Suprapubic skin (tissue), 4 donors: ENCODE results near the gene LAIR2. TPM values are rescaled to one million over a fixed set of nuclear protein-coding genes. Genes with fewer than 3 reads are reported as not detected.
"Not testable (repeated sequence)": the region's sequence is repeated elsewhere in the genome, so short reads cannot be mapped to it uniquely, and the experiment has no call there.

ENCODE experiments used
- DNase-seq, 2 donors: peaks; one replicate each; pipeline ENCODE4 v3.0.0-alpha.2; 2019; ENCODE audit warnings: low spot score in 2 of 2
- H3K27ac ChIP-seq: fragments of 200-600 bp; sonication (generic); one replicate; pipeline ENCODE4 v1.5.1; 2019
- H3K27me3 ChIP-seq: fragments of 200-600 bp; sonication (generic); one replicate; pipeline ENCODE4 v1.5.1; 2019
- H3K36me3 ChIP-seq: fragments of 200-600 bp; sonication (generic); one replicate; pipeline ENCODE4 v1.5.1; 2019
- H3K4me1 ChIP-seq: fragments of 200-600 bp; sonication (generic); one replicate; pipeline ENCODE4 v1.5.1; 2019
- H3K4me3 ChIP-seq: fragments of 200-600 bp; sonication (generic); one replicate; pipeline ENCODE4 v1.5.1; 2019; ENCODE audit warnings: mild to moderate bottlenecking
- H3K9me3 ChIP-seq: fragments of 200-600 bp; sonication (generic); one replicate; pipeline ENCODE4 v1.5.1; 2019
- EP300 ChIP-seq: sonication (generic); formaldehyde crosslinking; IDR thresholded peaks from one replicate; pipeline ENCODE4 v1.6.1; 2017; ENCODE audit warnings: antibody characterized with exemption
- POLR2A ChIP-seq, 2 donors: fragments of 450-650 bp; IDR thresholded peaks; one replicate each; pipeline ENCODE4 v1.6.1; 2017; ENCODE audit warnings: antibody characterized with exemption in 2 of 2, mild to moderate bottlenecking in 2 of 2, moderate library complexity in 2 of 2
- POLR2AphosphoS5 ChIP-seq, 3 donors: sonication (generic); formaldehyde crosslinking; IDR thresholded peaks; one replicate each; pipeline ENCODE4 v1.6.1; 2017; ENCODE audit warnings: antibody characterized with exemption in 3 of 3
- WGBS: methylation state at CpG from one replicate; pipeline ENCODE4 v1.1.5; 2018; 5-methylcytosine and 5-hydroxymethylcytosine counted together
- total RNA-seq, 4 donors: library from RNA; depleted of rRNA; stranded (reverse); fragments of >200 nt; gene quantifications; one replicate each; pipeline ENCODE4 v1.1.0, GENCODE V29; 2016
- TF ChIP-seq, protein P1 (sequence below), 2 donors: fragments of 200-600 bp in 1 of 2; fragments of 450-650 bp in 1 of 2; sonication (generic) in 1 of 2; IDR thresholded peaks; one replicate each; pipeline ENCODE4 v1.5.1; 2016 to 2019; ENCODE audit warnings: antibody characterized with exemption in 2 of 2, mild to moderate bottlenecking in 1 of 2, moderate library complexity in 1 of 2

LAIR2 gene
- total RNA-seq, 4 donors from 2014 or later = not detected

- Histone ChIP-seq H3K36me3 (peaks cover 43% of the 10 kb centered on the region), H3K27ac (peak overlapping the region; percentile 99), H3K4me3 (peak overlapping the region; percentile 77), H3K9me3 (no peaks in the 10 kb centered on the region), H3K4me1 (peaks cover 45% of the 10 kb centered on the region), H3K27me3 (no peaks in the 10 kb centered on the region)
- WGBS = no CpG with 5 or more reads among the region's 91 CpGs
- DNase-seq = peak; percentile 88 to 89
- TF ChIP-seq, protein P1, sequence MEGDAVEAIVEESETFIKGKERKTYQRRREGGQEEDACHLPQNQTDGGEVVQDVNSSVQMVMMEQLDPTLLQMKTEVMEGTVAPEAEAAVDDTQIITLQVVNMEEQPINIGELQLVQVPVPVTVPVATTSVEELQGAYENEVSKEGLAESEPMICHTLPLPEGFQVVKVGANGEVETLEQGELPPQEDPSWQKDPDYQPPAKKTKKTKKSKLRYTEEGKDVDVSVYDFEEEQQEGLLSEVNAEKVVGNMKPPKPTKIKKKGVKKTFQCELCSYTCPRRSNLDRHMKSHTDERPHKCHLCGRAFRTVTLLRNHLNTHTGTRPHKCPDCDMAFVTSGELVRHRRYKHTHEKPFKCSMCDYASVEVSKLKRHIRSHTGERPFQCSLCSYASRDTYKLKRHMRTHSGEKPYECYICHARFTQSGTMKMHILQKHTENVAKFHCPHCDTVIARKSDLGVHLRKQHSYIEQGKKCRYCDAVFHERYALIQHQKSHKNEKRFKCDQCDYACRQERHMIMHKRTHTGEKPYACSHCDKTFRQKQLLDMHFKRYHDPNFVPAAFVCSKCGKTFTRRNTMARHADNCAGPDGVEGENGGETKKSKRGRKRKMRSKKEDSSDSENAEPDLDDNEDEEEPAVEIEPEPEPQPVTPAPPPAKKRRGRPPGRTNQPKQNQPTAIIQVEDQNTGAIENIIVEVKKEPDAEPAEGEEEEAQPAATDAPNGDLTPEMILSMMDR (IDR thresholded peaks at IDR 0.05) = no peak
- no peak for TF ChIP-seq EP300
- TF ChIP-seq POLR2AphosphoS5 (IDR thresholded peaks at IDR 0.05) = peak; percentile 54 to 95 (median 78)
- TF ChIP-seq POLR2A (IDR thresholded peaks at IDR 0.05) = no peak
Measured at GRCh38 chr19:54462655-54463530, 39.7 kb upstream of the LAIR2 start.

DNA sequence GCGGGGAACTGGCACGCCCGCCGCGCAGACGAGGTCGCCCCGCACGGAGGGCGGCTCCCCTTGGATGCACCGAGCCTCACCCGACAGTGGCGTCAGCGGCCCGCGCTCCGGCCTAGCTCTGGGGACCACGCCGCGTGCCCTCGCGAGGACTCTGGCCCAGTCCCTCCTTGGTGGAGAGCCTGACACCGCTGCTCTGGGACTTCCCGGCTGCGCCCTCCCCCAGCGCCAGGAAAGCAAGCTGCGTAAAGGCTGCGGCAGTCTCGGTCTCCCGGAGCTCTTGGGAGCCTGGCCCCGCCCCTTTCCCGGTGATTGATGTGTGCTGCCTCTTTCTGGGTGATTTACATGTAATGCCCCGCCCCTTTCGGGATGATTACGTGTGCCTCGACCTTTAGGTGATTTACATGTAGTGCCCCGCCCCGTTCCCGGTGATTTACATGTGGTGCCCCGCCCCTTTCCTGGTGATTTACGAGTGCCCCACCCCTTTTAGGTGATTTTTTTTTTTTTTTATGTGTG lies 39.0 kb upstream of the LAIR2 start, which contains the start of gene LENG9:
Gene LENG9 (minus strand): TSS at position 248 of the 513 bp plus-strand sequence. CDS start 252 bp downstream, outside the sequence.
- Histone ChIP-seq H3K4me1 (peaks cover 45% of the 10 kb centered on the region), H3K4me3 (peak within 1 kb of the TSS; percentile 77), H3K9me3 (no peaks in the 10 kb centered on the region), H3K27me3 (no peaks in the 10 kb centered on the region), H3K36me3 (peaks cover 36% of the 10 kb centered on the region), H3K27ac (peak within 1 kb of the TSS; percentile 99)
- DNase-seq = peak; percentile 100
- 1% methylated on average over 31 of the region's 41 CpGs for WGBS
- peak; percentile 29 to 80 (median 78) for TF ChIP-seq POLR2AphosphoS5 (IDR thresholded peaks at IDR 0.05)
- no peak for TF ChIP-seq EP300
- peak; percentile 44 to 79 for TF ChIP-seq POLR2A (IDR thresholded peaks at IDR 0.05)

DNA sequence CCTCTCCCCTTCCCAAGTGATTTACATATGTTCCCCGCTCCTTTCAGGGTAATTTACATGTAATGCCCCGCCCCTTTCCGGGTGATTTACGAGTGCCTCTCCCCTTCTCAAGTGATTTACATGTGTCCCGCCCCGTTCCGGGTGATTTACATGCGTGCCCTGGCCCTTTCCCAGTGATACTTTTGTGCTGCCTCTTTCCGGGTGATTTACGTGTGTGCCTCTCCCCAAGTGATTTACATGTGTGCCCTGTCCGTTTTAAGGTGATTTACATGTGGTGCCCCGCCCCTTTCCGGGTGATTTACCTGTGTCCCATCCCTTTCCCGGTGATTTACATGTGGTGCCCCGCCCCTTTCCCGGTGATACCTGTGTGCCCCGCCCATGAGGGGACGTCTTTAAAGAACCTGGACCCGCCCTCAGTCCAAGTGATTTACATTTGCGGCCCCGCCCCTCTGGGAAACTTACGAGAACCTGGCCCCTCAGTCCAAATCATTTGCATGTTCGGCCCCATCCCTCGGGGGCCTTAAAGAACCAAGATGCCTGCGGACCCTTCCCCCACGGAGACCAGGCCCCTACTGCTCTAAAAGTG lies 38.5 kb upstream of the LAIR2 start:
- no peaks in the 10 kb centered on the region for H3K27me3 ChIP-seq
- H3K4me3 ChIP-seq = peak overlapping the region; percentile 77
- under 1% methylated on average over 21 of the region's 26 CpGs for WGBS
- TF ChIP-seq POLR2A (IDR thresholded peaks at IDR 0.05) (no peak), POLR2AphosphoS5 (IDR thresholded peaks at IDR 0.05) (no peak)
- H3K36me3 ChIP-seq = peaks cover 31% of the 10 kb centered on the region
- H3K4me1 ChIP-seq = peaks cover 48% of the 10 kb centered on the region
- peak overlapping the region; percentile 99 for H3K27ac ChIP-seq
- H3K9me3 ChIP-seq = no peaks in the 10 kb centered on the region
- peak; percentile 96 to 98 for DNase-seq

- H3K27ac ChIP-seq = peak overlapping the region; percentile 99
- no peaks in the 10 kb centered on the region for H3K9me3 ChIP-seq
- H3K27me3 ChIP-seq = no peaks in the 10 kb centered on the region
- H3K4me1 ChIP-seq = peaks cover 55% of the 10 kb centered on the region
- WGBS = 38% methylated on average over 29 of the region's 87 CpGs
- peak overlapping the region; percentile 77 for H3K4me3 ChIP-seq
- peak; percentile 95 to 96 for DNase-seq
- TF ChIP-seq EP300 (no peak), POLR2A (IDR thresholded peaks at IDR 0.05) (peak in 1 of 2 donors; percentile 14)
- TF ChIP-seq, protein P1 (IDR thresholded peaks at IDR 0.05) = no peak
- peaks cover 24% of the 10 kb centered on the region for H3K36me3 ChIP-seq
Measured at GRCh38 chr19:54464630-54465425, 37.8 kb upstream of the LAIR2 start.

GRCh38 chr19:54465426-54466109 lies 37.1 kb upstream of the LAIR2 start:
- no peak overlapping the region for H3K27ac ChIP-seq
- DNase-seq = peak; percentile 71 to 80
- peaks cover 57% of the 10 kb centered on the region for H3K4me1 ChIP-seq
- H3K27me3 ChIP-seq = no peaks in the 10 kb centered on the region
- peaks cover 17% of the 10 kb centered on the region for H3K36me3 ChIP-seq
- WGBS = 91% methylated on average over 32 of the region's 49 CpGs
- peak overlapping the region; percentile 77 for H3K4me3 ChIP-seq
- TF ChIP-seq POLR2AphosphoS5 (IDR thresholded peaks at IDR 0.05) (no peak), POLR2A (IDR thresholded peaks at IDR 0.05) (no peak), EP300 (no peak)
- TF ChIP-seq, protein P1 (IDR thresholded peaks at IDR 0.05) = no peak
- no peaks in the 10 kb centered on the region for H3K9me3 ChIP-seq

DNA sequence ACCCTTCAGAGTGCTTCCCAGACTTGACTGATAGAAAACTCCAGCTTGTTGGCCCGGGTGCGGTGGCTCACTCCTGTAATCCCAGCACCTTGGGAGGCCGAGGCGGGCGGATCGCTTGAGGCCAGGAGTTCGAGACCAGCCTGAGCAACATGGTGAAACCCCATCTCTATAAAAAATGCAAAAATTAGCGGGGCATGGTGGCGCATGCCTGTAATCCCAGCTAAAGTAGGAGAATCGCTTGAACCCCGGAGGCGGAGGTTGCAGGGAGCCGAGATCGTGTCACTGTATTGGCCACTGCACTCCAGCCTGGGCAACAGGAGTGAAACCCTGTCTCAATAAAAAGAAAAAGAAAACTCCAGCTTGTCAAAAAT lies 36.5 kb upstream of the LAIR2 start:
- H3K27me3 ChIP-seq, H3K4me3 ChIP-seq, H3K9me3 ChIP-seq, DNase-seq, H3K27ac ChIP-seq: not testable (repeated sequence)
- H3K4me1 ChIP-seq = peaks cover 58% of the 10 kb centered on the region
- peaks cover 11% of the 10 kb centered on the region for H3K36me3 ChIP-seq
- 96% methylated on average over 14 of the region's 14 CpGs for WGBS
